OCI-LY7 (cell line): ENCODE data around the gene TP53RK. TPM values are rescaled to one million over a fixed set of nuclear protein-coding genes. Genes with fewer than 3 reads are reported as not detected.

Source experiments
- BruUV-seq: library from RNA; stranded (reverse); fragments of 400-500 nt; replicated peaks from 2 replicates; lab custom pipeline; 2021; lab: Mats Ljungman, UMichigan
- CTCF ChIA-PET: fragments of 300-600 bp; sonication (Branson Sonifier 250); formaldehyde crosslinking; loops from one replicate; lab custom pipeline; 2022; ENCODE audit warnings: antibody characterized with exemption; ENCODE audit not compliant: unreplicated experiment; lab: Charles Lee
- POLR2A ChIA-PET: fragments of 300-600 bp; sonication (Branson Sonifier 250); formaldehyde crosslinking; loops from one replicate; lab custom pipeline; 2022; ENCODE audit warnings: antibody characterized with exemption; lab: Charles Lee
- DNase-seq: peaks from one replicate; pipeline ENCODE4 v3.0.0-alpha.2; 2015; ENCODE audit warnings: low spot score
- H2AFZ ChIP-seq: fragments of 200-600 bp; sonication (generic), shearing (Covaris generic); 2 replicates; pipeline ENCODE4 v1.6.1; 2014; ENCODE audit warnings: mild to moderate bottlenecking, antibody characterized with exemption, low read length, moderate library complexity
- H3K27ac ChIP-seq: fragments of 200-600 bp; sonication (generic); 2 replicates; pipeline ENCODE4 v1.5.1; 2014; ENCODE audit warnings: mixed run types, low read depth, mild to moderate bottlenecking, moderate library complexity, low read length, inconsistent platforms; ENCODE audit not compliant: poor library complexity, severe bottlenecking
- H3K36me3 ChIP-seq: fragments of 200-600 bp; sonication (generic); 2 replicates; pipeline ENCODE4 v1.6.1; 2014; ENCODE audit warnings: mild to moderate bottlenecking, antibody characterized with exemption, low read length, moderate library complexity, mixed read lengths; ENCODE audit not compliant: insufficient read depth
- H3K4me1 ChIP-seq: fragments of 200-600 bp; sonication (generic); 2 replicates; pipeline ENCODE4 v1.5.1; 2014; ENCODE audit warnings: mild to moderate bottlenecking, low read length; ENCODE audit not compliant: insufficient read depth, poor library complexity, severe bottlenecking
- H3K4me2 ChIP-seq: fragments of 200-600 bp; sonication (generic); 2 replicates; pipeline ENCODE4 v1.6.1; 2014; ENCODE audit warnings: mild to moderate bottlenecking, low read length
- H3K4me3 ChIP-seq: fragments of 200-600 bp; sonication (generic); 2 replicates; pipeline ENCODE4 v1.5.1; 2014; ENCODE audit warnings: mild to moderate bottlenecking, low read depth, low read length; ENCODE audit not compliant: poor library complexity, severe bottlenecking
- H3K79me2 ChIP-seq: fragments of 200-600 bp; sonication (generic); 2 replicates; pipeline ENCODE4 v1.6.1; 2016; ENCODE audit warnings: low read depth, mild to moderate bottlenecking, low read length, moderate library complexity, mixed read lengths; ENCODE audit not compliant: insufficient read depth
- H3K9me2 ChIP-seq: fragments of 200-600 bp; sonication (generic); 2 replicates; pipeline ENCODE4 v1.6.1; 2016; ENCODE audit warnings: mild to moderate bottlenecking, low read length, mixed read lengths; ENCODE audit not compliant: insufficient read depth
- H3K9me3 ChIP-seq: fragments of 200-600 bp; sonication (generic); 2 replicates; pipeline ENCODE4 v1.6.1; 2014; ENCODE audit warnings: mild to moderate bottlenecking, mixed run types, low read length, mixed read lengths
- H4K20me1 ChIP-seq: fragments of 200-600 bp; sonication (generic); 2 replicates; pipeline ENCODE4 v1.6.1; 2014; ENCODE audit warnings: mild to moderate bottlenecking, antibody characterized with exemption, low read length, moderate library complexity, mixed read lengths; ENCODE audit not compliant: insufficient read depth
- EZH2phosphoT487 ChIP-seq: fragments of 200-600 bp; sonication (generic); IDR thresholded peaks from 2 replicates; pipeline ENCODE4 v1.6.1; 2018; ENCODE audit warnings: low read depth, borderline replicate concordance, mild to moderate bottlenecking, mixed run types, antibody characterized with exemption, low read length, moderate library complexity, mixed read lengths
- intact Hi-C: fragments of 100-400 bp; cut with micrococcal nuclease; formaldehyde crosslinking; loops from one replicate; pipeline ENCODE4 v1.10.0; 2022; ENCODE audit not compliant: unreplicated experiment
- total RNA-seq, 2 experiments: library from RNA; depleted of rRNA in 1 of 2; stranded (reverse); fragments of >200 nt in 1 of 2; shearing (Covaris generic) in 1 of 2; gene quantifications; 2 replicates each; pipeline ENCODE4 v1.2.3, GENCODE V29; 2014 to 2022
- TF ChIP-seq, protein P1 (sequence below): fragments of 200-600 bp; sonication (generic); conservative IDR thresholded peaks from 2 replicates; pipeline ENCODE4 v1.5.1; 2014; ENCODE audit warnings: mild to moderate bottlenecking, antibody characterized with exemption, low read length, moderate library complexity, mixed read lengths

The TP53RK gene
- total RNA-seq, 2 experiments from 2014 or later, result 18.6 to 32.9 TPM

DNA sequence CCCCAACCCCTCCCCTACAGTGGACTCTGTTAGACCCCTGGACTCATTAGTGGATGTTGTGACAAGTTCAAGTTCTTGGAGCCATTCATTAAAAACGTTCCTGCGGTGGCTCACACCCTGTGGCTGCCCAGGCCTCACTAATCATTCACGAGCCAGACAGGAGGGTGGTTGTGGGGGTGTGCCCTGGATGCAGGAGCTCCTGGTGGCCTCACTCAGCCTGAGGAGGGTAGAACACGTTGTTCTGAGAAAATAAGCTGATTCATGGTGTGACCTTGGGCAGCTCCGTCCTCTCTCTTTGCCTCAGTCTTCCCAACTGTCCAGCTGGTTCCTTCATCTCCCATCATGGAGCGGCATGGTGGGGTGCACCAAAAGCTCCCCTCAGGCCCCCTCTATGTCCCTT is 54.7 kb downstream of the TP53RK start:
- CTCF ChIA-PET, result no interaction called here
- H4K20me1 ChIP-seq, result no peaks in the 10 kb centered on the region

More for the DNA sequence above, 54.7 kb downstream of the TP53RK start:
- no peaks in the 10 kb centered on the region for H3K79me2 ChIP-seq
- no peak overlapping the region for H3K4me3 ChIP-seq
- no peaks in the 10 kb centered on the region for H3K4me1 ChIP-seq
- no peak for DNase-seq
- POLR2A ChIA-PET, result no interaction called here
- H3K9me2 ChIP-seq, result no peaks in the 10 kb centered on the region
- no TSS peak for BruUV-seq
- no peak overlapping the region for H3K27ac ChIP-seq
- H3K36me3 ChIP-seq, result no peaks in the 10 kb centered on the region
- no peak overlapping the region for H2AFZ ChIP-seq
- no peak overlapping the region for H3K4me2 ChIP-seq
- H3K9me3 ChIP-seq, result no peaks in the 10 kb centered on the region
- TF ChIP-seq EZH2phosphoT487, result no peak
- TF ChIP-seq, protein P1, sequence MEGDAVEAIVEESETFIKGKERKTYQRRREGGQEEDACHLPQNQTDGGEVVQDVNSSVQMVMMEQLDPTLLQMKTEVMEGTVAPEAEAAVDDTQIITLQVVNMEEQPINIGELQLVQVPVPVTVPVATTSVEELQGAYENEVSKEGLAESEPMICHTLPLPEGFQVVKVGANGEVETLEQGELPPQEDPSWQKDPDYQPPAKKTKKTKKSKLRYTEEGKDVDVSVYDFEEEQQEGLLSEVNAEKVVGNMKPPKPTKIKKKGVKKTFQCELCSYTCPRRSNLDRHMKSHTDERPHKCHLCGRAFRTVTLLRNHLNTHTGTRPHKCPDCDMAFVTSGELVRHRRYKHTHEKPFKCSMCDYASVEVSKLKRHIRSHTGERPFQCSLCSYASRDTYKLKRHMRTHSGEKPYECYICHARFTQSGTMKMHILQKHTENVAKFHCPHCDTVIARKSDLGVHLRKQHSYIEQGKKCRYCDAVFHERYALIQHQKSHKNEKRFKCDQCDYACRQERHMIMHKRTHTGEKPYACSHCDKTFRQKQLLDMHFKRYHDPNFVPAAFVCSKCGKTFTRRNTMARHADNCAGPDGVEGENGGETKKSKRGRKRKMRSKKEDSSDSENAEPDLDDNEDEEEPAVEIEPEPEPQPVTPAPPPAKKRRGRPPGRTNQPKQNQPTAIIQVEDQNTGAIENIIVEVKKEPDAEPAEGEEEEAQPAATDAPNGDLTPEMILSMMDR, result no peak
- intact Hi-C loops, result no loop called here

Other genes starting within 250 kb of the TP53RK start
- gene ZNF334, start 175.9 kb downstream of the TP53RK start, total RNA-seq (2014; rRNA removed; shearing (Covaris generic)), result not detected in 2 replicates
- not detected in 2 replicates for gene ZNF334, start 175.9 kb downstream of the TP53RK start, total RNA-seq (2022)
- not detected in 2 replicates for gene OCSTAMP, start 138.8 kb downstream of the TP53RK start, total RNA-seq (2014; rRNA removed; shearing (Covaris generic))
- not detected in 2 replicates for gene OCSTAMP, start 138.8 kb downstream of the TP53RK start, total RNA-seq (2022)
- gene SLC13A3, start 38.0 kb downstream of the TP53RK start, total RNA-seq (2014; rRNA removed; shearing (Covaris generic)), result not detected in 2 replicates
- gene SLC13A3, start 38.0 kb downstream of the TP53RK start, total RNA-seq (2022), result not detected in 2 replicates
- gene SLC2A10, start 20.2 kb upstream of the TP53RK start, total RNA-seq (2014; rRNA removed; shearing (Covaris generic)), result not detected in 2 replicates
- gene SLC2A10, start 20.2 kb upstream of the TP53RK start, total RNA-seq (2022), result not detected in 2 replicates
- gene EYA2, start 205.4 kb upstream of the TP53RK start, total RNA-seq (2014; rRNA removed; shearing (Covaris generic)), result not detected in 2 replicates
- gene EYA2, start 205.4 kb upstream of the TP53RK start, total RNA-seq (2022), result not detected in 2 replicates